Measurements from ENCODE around the gene AMTN.

The AMTN gene

DNA sequence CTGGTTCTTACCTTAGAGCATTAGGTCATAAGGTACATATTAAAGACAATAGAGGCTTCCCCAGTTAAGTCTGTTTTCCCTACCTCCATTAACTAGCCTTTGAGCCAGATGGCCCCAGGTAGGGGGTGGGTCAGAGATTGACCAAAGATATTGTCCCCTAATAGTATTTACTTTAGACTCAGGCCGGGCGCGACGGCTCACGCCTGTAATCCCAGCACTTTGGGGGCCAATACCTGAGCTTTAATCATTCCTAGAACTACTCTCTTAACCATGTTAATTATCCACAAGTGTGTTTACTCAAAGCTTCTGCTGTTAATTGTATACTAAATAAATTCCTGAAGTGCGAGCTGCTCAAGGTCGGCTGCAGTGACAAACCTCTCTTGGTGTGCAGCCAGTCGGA, 45.7 kb downstream of the AMTN start:
- no peak for DNase-seq

DNA sequence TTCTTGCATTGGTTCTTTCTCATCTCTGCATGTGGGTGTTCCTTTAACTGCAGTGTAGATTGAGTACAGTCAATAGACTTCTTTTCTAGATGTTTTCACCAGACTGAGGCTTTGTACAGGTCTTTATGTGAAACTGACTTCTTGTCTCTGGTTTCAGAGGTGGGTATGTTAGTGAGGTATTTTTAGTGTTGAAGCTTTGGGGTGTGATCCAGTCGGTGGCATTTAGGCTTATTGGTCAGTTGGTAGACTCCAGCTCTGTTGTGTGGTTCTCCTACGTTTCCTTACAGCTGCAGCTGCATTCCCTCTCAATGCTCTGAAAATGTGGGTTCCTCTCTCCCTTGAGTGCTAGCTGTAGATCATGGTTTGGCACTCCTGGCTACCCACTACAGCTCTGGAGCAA, 52.4 kb downstream of the AMTN start:
- DNase-seq, result no peak

DNA sequence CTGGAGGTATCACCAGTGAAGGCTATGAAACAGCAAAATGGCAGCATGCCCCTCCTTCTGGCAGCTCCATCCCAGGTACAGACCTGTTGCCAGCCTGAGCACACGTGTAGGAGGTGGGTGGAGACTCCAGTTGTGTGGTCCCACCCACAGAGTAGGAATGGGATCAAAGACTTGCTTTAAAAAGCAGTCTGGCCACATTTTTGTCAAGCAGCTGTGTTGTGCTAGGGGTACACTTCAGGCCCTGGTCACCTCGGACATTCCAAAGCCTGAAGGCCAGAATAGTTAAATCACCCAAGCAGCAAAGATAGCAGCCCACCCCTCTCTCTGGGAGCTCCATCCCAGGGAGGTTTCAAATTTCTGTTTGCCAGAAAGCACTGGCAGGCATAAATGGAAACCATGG, 53.4 kb downstream of the AMTN start:
- no peak for DNase-seq

DNA sequence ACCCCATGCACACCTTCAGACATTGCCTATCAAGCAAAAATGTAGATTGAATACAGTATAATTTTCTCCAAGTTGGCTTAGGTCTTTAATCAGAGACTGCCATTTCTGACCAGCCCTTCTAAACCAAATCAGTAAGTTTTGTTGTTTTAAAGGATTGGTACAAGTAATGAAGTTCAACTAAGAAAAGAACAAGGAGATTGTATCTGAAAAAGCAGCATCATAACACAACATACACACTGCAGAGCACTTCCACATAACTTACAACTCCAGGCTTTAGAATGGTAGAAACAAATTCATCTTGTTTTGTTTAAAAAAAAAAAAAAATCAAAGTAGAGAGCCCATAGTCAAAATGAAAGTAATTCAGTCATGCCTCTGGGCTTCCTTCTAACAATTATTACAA, 57.6 kb downstream of the AMTN start:
- no peak for DNase-seq

DNA sequence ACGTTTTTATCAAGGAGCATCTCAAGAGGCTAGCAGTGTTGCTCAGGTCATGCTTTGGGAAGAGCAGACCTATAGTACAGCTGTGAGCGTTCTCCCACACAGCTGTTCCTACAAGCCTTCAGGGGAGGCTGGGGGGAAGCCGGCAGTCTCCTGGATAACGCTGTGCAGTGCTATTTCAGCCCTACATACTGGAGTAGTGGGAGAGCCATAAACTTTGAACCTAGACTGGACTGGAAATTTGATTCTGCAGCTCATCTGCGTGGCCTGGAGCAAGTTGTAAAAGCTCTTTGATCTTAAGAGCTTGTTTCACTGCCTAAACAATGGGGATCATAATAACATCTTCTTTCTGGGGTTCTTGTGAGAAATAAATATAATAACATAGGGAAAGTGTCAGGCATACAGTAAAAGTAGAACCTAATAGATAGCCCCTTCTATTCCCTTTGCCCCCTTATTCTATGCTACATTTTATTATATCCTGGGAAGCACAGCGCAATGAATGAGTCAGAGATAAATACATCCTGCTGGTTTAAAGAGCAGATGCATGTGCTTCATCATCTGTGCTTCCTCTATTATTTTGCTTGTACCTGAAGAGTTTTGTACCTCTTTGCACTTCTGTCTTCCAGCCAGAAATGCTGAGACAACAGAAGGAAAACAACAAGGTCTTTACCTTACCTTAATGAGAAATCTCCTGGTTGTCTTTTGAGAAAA, 59.0 kb downstream of the AMTN start:
- DNase-seq, result no peak

DNA sequence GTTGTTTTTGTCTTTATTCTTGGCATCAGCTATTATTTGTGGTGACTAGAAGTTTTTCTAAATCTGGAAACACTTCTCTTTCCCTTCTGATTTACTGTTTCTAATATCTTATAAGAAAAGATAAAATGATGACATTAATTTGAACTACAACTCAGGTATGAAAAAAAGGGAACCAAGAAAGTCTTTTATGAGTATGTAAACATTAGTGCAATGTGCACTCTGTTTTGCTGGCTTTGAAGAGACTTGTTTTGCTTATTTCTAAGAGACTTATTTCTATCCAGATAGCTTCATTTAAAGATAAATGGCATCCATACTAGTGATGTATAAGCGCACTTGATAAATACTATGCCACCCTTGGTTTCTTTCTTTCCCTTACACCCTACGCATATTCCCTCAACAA, 63.6 kb downstream of the AMTN start:
- DNase-seq, result no peak
